ENCODE data around the gene TOMM70. TPM values are rescaled to one million over a fixed set of nuclear protein-coding genes. Genes with fewer than 3 reads are reported as not detected.

The TOMM70 gene
- total RNA-seq, 1 donor from 2014 or later = 29.6 TPM

DNA sequence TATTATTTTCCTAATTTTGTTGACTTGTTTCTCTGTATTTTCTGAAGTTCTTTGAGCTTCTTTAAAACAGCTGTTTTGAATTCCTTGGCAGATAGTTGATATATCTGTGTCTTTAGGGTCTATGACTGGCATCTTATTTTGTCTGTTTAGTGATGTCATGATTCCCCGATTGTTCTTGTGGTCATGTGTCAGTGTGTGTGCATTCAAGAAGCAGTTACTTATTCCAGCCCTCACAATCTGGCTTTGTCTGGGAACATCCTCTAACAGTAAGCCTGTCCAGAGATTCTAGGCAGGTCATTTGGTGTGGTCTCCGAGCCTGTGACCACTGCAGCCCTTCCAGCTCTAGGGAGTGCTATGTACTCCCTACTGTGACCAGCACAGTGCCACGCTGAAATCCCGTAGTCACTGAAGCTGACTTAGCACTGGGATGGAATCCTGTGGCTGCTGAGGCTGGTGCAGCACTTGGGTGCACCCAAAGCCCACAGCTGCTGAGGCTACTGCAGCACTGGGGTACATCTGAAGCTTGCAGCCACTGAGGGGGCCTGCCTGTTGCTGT lies 7.2 kb upstream of the TOMM70 start:
- TF ChIP-seq, protein P1, sequence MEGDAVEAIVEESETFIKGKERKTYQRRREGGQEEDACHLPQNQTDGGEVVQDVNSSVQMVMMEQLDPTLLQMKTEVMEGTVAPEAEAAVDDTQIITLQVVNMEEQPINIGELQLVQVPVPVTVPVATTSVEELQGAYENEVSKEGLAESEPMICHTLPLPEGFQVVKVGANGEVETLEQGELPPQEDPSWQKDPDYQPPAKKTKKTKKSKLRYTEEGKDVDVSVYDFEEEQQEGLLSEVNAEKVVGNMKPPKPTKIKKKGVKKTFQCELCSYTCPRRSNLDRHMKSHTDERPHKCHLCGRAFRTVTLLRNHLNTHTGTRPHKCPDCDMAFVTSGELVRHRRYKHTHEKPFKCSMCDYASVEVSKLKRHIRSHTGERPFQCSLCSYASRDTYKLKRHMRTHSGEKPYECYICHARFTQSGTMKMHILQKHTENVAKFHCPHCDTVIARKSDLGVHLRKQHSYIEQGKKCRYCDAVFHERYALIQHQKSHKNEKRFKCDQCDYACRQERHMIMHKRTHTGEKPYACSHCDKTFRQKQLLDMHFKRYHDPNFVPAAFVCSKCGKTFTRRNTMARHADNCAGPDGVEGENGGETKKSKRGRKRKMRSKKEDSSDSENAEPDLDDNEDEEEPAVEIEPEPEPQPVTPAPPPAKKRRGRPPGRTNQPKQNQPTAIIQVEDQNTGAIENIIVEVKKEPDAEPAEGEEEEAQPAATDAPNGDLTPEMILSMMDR (IDR thresholded peaks at IDR 0.05) = no peak
- Histone ChIP-seq H3K9me3 (peaks cover 3% of the 10 kb centered on the region), H3K27me3 (no peaks in the 10 kb centered on the region), H3K4me3 (no peak overlapping the region), H3K27ac (no peak overlapping the region), H3K36me3 (no peaks in the 10 kb centered on the region), H3K4me1 (peaks cover 10% of the 10 kb centered on the region)
- DNase-seq (no peak), ATAC-seq (no peak)
- intact Hi-C loops (cut with DNase I) = no loop called here

DNA sequence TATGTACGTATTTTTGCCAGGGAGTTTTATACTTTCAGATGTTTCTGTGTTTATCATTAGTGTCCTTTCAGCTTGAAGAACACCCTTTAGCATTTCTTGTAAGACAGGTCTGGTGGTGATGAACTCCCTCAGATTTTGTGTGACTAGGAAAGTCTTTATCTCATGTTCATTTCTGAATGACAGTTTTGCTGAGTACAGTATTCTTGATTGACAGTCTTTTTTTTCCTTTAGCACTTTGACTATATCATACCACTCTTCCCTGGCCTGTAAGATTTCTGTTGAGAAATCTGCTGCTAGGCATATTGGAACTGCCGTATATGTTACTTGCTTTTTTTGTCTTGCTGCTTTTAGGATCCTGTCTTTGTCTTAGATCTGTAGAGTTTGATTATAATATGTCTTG lies 6.3 kb upstream of the TOMM70 start:
- DNase-seq = no peak
- peaks cover 18% of the 10 kb centered on the region for H3K4me1 ChIP-seq
- TF ChIP-seq, protein P1 (IDR thresholded peaks at IDR 0.05) = no peak
- H3K27ac ChIP-seq = no peak overlapping the region
- peaks cover 3% of the 10 kb centered on the region for H3K9me3 ChIP-seq
- intact Hi-C loops (cut with DNase I) = no loop called here
- H3K27me3 ChIP-seq = no peaks in the 10 kb centered on the region
- no peak for ATAC-seq
- H3K36me3 ChIP-seq = no peaks in the 10 kb centered on the region
- no peak overlapping the region for H3K4me3 ChIP-seq

DNA sequence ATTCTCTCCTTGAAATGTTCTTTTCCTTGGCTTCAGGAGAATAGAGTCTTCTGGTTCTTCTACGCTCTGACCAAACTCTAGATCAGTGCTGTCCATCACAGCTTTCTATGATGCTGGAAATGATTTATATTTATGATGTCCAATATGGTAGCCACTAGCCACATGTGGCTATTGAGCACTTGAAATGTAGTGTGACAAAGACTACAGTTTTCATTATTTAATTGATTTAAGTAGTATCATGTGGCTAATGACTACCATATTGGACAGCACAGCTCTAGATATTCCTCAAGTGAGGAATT lies 3.3 kb upstream of the TOMM70 start:
- intact Hi-C loops (cut with DNase I) = no loop called here
- Histone ChIP-seq H3K4me1 (peaks cover 31% of the 10 kb centered on the region), H3K36me3 (no peaks in the 10 kb centered on the region), H3K9me3 (no peaks in the 10 kb centered on the region), H3K4me3 (no peak overlapping the region), H3K27me3 (no peaks in the 10 kb centered on the region), H3K27ac (no peak overlapping the region)
- no peak for ATAC-seq
- TF ChIP-seq, protein P1 (IDR thresholded peaks at IDR 0.05) = no peak
- no peak for DNase-seq

DNA sequence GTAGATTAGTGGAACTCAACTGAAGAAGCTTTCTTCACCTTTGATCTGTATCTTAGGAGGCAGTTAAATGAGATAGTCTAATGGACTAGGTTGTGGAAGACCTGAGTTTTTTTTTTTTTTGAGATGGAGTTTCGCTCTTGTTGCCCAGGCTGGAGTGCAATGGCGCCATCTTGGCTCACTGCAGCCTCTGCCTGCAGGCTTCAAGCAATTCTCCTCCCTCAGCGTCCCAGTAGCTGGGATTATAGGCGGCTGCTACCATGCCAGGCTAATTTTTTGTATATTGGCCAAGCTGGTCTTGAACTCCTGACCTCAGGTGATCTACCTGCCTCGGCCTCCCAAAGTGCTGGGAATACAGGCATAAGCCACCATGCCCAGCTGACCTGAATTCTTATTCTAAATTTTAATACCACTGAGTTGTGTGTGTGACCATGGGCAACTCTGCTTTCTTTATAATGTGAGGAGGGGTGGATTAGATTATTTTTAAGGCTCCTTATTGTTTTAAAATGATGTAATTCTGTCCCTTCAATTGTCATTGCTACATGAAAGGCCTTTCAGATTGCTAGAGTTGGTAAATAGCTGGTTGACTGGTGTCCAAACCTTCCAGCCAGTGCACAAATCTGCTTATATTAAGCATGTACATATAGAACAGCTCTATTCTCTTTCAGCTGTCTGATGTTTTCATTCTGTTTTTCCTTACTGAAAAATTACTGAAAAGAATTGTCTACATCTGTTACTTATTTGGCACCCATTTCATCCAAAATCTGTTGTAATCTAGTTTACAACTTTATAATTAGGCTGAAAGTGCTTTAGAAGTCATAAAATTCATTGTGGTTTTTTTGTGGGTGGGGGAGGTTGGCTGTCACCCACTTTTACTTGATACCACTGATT lies 2.7 kb upstream of the TOMM70 start:
- peak overlapping the region; percentile 98 for H3K4me3 ChIP-seq
- H3K36me3 ChIP-seq = no peaks in the 10 kb centered on the region
- no peak overlapping the region for H3K27ac ChIP-seq
- H3K9me3 ChIP-seq = no peaks in the 10 kb centered on the region
- H3K4me1 ChIP-seq = peaks cover 37% of the 10 kb centered on the region
- no peak for ATAC-seq
- TF ChIP-seq, protein P1 (IDR thresholded peaks at IDR 0.05) = no peak
- intact Hi-C loops (cut with DNase I) = no loop called here
- no peak for DNase-seq
- H3K27me3 ChIP-seq = no peaks in the 10 kb centered on the region

DNA sequence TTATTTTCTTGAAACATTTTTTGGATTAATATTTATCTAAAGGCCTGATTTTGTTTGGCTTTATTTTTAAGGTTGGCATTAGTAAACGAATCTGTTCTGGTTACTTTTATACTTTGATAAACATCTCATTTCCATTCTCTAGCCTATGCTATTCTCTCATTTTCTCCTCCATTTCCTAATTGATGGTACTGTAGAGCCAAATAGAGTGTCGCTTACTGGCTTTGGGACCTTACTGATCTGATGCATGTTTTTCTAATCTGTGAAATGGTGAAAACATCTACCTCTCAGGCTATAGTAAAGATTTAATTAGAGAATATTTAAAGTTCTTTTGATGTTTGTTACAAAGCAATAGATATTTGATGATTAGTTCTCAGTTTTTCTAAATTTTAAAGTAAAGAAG lies 2.0 kb upstream of the TOMM70 start:
- H3K27me3 ChIP-seq = no peaks in the 10 kb centered on the region
- peak overlapping the region; percentile 98 for H3K4me3 ChIP-seq
- H3K27ac ChIP-seq = no peak overlapping the region
- no peaks in the 10 kb centered on the region for H3K36me3 ChIP-seq
- ATAC-seq = no peak
- H3K4me1 ChIP-seq = peaks cover 39% of the 10 kb centered on the region
- TF ChIP-seq, protein P1 (IDR thresholded peaks at IDR 0.05) = no peak
- H3K9me3 ChIP-seq = no peaks in the 10 kb centered on the region
- no peak for DNase-seq
- intact Hi-C loops (cut with DNase I) = no loop called here

Data from upper lobe of right lung (tissue), 1 donor.